OCI-LY7 (cell line): ENCODE measurements around the gene AP1S3. TPM values are rescaled to one million over a fixed set of nuclear protein-coding genes. Genes with fewer than 3 reads are reported as not detected.

ENCODE experiments used
- BruUV-seq: library from RNA; stranded (reverse); fragments of 400-500 nt; replicated peaks from 2 replicates; lab custom pipeline; 2021; lab: Mats Ljungman, UMichigan
- CTCF ChIA-PET: fragments of 300-600 bp; sonication (Branson Sonifier 250); formaldehyde crosslinking; loops from one replicate; lab custom pipeline; 2022; ENCODE audit warnings: antibody characterized with exemption; ENCODE audit not compliant: unreplicated experiment; lab: Charles Lee
- POLR2A ChIA-PET: fragments of 300-600 bp; sonication (Branson Sonifier 250); formaldehyde crosslinking; loops from one replicate; lab custom pipeline; 2022; ENCODE audit warnings: antibody characterized with exemption; lab: Charles Lee
- DNase-seq: peaks from one replicate; pipeline ENCODE4 v3.0.0-alpha.2; 2015; ENCODE audit warnings: low spot score
- H2AFZ ChIP-seq: fragments of 200-600 bp; sonication (generic), shearing (Covaris generic); 2 replicates; pipeline ENCODE4 v1.6.1; 2014; ENCODE audit warnings: mild to moderate bottlenecking, antibody characterized with exemption, low read length, moderate library complexity
- H3K27ac ChIP-seq: fragments of 200-600 bp; sonication (generic); 2 replicates; pipeline ENCODE4 v1.5.1; 2014; ENCODE audit warnings: mixed run types, low read depth, mild to moderate bottlenecking, moderate library complexity, low read length, inconsistent platforms; ENCODE audit not compliant: poor library complexity, severe bottlenecking
- H3K36me3 ChIP-seq: fragments of 200-600 bp; sonication (generic); 2 replicates; pipeline ENCODE4 v1.6.1; 2014; ENCODE audit warnings: mild to moderate bottlenecking, antibody characterized with exemption, low read length, moderate library complexity, mixed read lengths; ENCODE audit not compliant: insufficient read depth
- H3K4me1 ChIP-seq: fragments of 200-600 bp; sonication (generic); 2 replicates; pipeline ENCODE4 v1.5.1; 2014; ENCODE audit warnings: mild to moderate bottlenecking, low read length; ENCODE audit not compliant: insufficient read depth, poor library complexity, severe bottlenecking
- H3K4me2 ChIP-seq: fragments of 200-600 bp; sonication (generic); 2 replicates; pipeline ENCODE4 v1.6.1; 2014; ENCODE audit warnings: mild to moderate bottlenecking, low read length
- H3K4me3 ChIP-seq: fragments of 200-600 bp; sonication (generic); 2 replicates; pipeline ENCODE4 v1.5.1; 2014; ENCODE audit warnings: mild to moderate bottlenecking, low read depth, low read length; ENCODE audit not compliant: poor library complexity, severe bottlenecking
- H3K79me2 ChIP-seq: fragments of 200-600 bp; sonication (generic); 2 replicates; pipeline ENCODE4 v1.6.1; 2016; ENCODE audit warnings: low read depth, mild to moderate bottlenecking, low read length, moderate library complexity, mixed read lengths; ENCODE audit not compliant: insufficient read depth
- H3K9me2 ChIP-seq: fragments of 200-600 bp; sonication (generic); 2 replicates; pipeline ENCODE4 v1.6.1; 2016; ENCODE audit warnings: mild to moderate bottlenecking, low read length, mixed read lengths; ENCODE audit not compliant: insufficient read depth
- H3K9me3 ChIP-seq: fragments of 200-600 bp; sonication (generic); 2 replicates; pipeline ENCODE4 v1.6.1; 2014; ENCODE audit warnings: mild to moderate bottlenecking, mixed run types, low read length, mixed read lengths
- H4K20me1 ChIP-seq: fragments of 200-600 bp; sonication (generic); 2 replicates; pipeline ENCODE4 v1.6.1; 2014; ENCODE audit warnings: mild to moderate bottlenecking, antibody characterized with exemption, low read length, moderate library complexity, mixed read lengths; ENCODE audit not compliant: insufficient read depth
- CTCF ChIP-seq: fragments of 200-600 bp; sonication (generic); conservative IDR thresholded peaks from 2 replicates; pipeline ENCODE4 v1.5.1; 2014; ENCODE audit warnings: mild to moderate bottlenecking, antibody characterized with exemption, low read length, moderate library complexity, mixed read lengths
- EZH2phosphoT487 ChIP-seq: fragments of 200-600 bp; sonication (generic); IDR thresholded peaks from 2 replicates; pipeline ENCODE4 v1.6.1; 2018; ENCODE audit warnings: low read depth, borderline replicate concordance, mild to moderate bottlenecking, mixed run types, antibody characterized with exemption, low read length, moderate library complexity, mixed read lengths
- intact Hi-C: fragments of 100-400 bp; cut with micrococcal nuclease; formaldehyde crosslinking; loops from one replicate; pipeline ENCODE4 v1.10.0; 2022; ENCODE audit not compliant: unreplicated experiment
- total RNA-seq, 2 experiments: library from RNA; depleted of rRNA in 1 of 2; stranded (reverse); fragments of >200 nt in 1 of 2; shearing (Covaris generic) in 1 of 2; gene quantifications; 2 replicates each; pipeline ENCODE4 v1.2.3, GENCODE V29; 2014 to 2022

The AP1S3 gene
- total RNA-seq, 2 experiments from 2014 or later, result 11.2 to 32.1 TPM

DNA sequence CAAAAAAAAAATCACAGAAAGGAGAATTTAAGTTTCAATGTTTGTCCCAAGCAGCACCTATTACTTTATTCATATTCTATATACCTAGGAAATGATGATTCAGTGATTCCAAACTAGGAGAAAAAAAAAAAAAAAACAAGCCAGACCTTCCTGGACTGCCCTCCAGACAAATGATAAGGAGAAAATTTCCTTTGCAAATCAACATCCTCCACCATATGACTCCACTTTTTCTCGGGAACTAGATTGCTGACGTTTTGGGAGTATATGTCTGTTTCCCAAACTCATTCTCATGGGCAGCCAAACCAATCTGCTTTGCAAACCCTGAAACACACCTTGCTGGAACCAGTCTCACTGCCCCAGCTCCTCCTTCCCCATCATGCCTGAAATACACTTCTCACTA lies 16.8 kb downstream of the AP1S3 start:
- no TSS peak for BruUV-seq
- Histone ChIP-seq H3K4me3 (peak overlapping the region; percentile 42), H3K4me1 (peaks cover 89% of the 10 kb centered on the region), H3K9me2 (no peaks in the 10 kb centered on the region), H3K9me3 (no peaks in the 10 kb centered on the region), H3K79me2 (peaks cover 81% of the 10 kb centered on the region), H3K27ac (peak overlapping the region; percentile 86), H3K36me3 (no peaks in the 10 kb centered on the region), H2AFZ (peak overlapping the region; percentile 54; the same call in 1 of the 2 replicates), H3K4me2 (peak overlapping the region; percentile 71), H4K20me1 (no peaks in the 10 kb centered on the region)
- CTCF ChIA-PET, result interaction anchor here (1.2 kb wide), 1 partner anchor 18 kb away, joined by 4 read pairs; no protein-coding TSS in a partner anchor
- POLR2A ChIA-PET, result interaction anchor here (0.6 to 14.5 kb wide), 9 partner anchors 8 to 74 kb away, joined by 3 to 178 read pairs (median 7); partner anchors contain the start of gene AP1S3
- no peak for TF ChIP-seq CTCF
- TF ChIP-seq EZH2phosphoT487, result no peak
- DNase-seq, result peak; percentile 41
- intact Hi-C loops, result no loop called here

GRCh38 chr2:223819891-223820290 lies 17.5 kb downstream of the AP1S3 start:
- H3K36me3 ChIP-seq, result no peaks in the 10 kb centered on the region
- peak overlapping the region; percentile 71 for H3K4me2 ChIP-seq
- intact Hi-C loops, result loop anchor here (5.0 to 10.0 kb wide), 3 partner anchors 922 to 1125 kb away; no protein-coding TSS in a partner anchor
- H3K9me2 ChIP-seq, result no peaks in the 10 kb centered on the region
- H3K27ac ChIP-seq, result peak overlapping the region; percentile 86
- no peaks in the 10 kb centered on the region for H3K9me3 ChIP-seq
- H2AFZ ChIP-seq, result no peak overlapping the region; the same call in 1 of the 2 replicates
- H3K4me3 ChIP-seq, result peak overlapping the region; percentile 42
- TF ChIP-seq CTCF, result no peak
- no peak for TF ChIP-seq EZH2phosphoT487
- DNase-seq, result no peak
- no TSS peak for BruUV-seq
- CTCF ChIA-PET, result interaction anchor here (1.0 to 1.1 kb wide), 2 partner anchors 10 to 22 kb away, joined by 3 to 4 read pairs; no protein-coding TSS in a partner anchor
- H3K79me2 ChIP-seq, result peaks cover 81% of the 10 kb centered on the region
- POLR2A ChIA-PET, result interaction anchor here (0.6 to 14.5 kb wide), 12 partner anchors 9 to 830 kb away, joined by 3 to 178 read pairs (median 4); partner anchors contain the start of gene AP1S3
- no peaks in the 10 kb centered on the region for H4K20me1 ChIP-seq
- peaks cover 90% of the 10 kb centered on the region for H3K4me1 ChIP-seq
